Loucy (cell line): ENCODE data around the gene RTN4RL2.

ENCODE experiments used
- CTCF ChIP-seq: fragments of 200-600 bp; sonication (generic); conservative IDR thresholded peaks from 2 replicates; pipeline ENCODE4 v1.5.1; 2014; ENCODE audit warnings: mild to moderate bottlenecking, antibody characterized with exemption, low read length
- EZH2phosphoT487 ChIP-seq: fragments of 200-600 bp; IDR thresholded peaks from 2 replicates; pipeline ENCODE4 v1.6.1; 2018; ENCODE audit warnings: antibody characterized with exemption, mild to moderate bottlenecking, moderate library complexity, borderline replicate concordance

GRCh38 chr11:57429946-57430345, 30.4 kb upstream of the RTN4RL2 start:
- no peak for TF ChIP-seq CTCF
- no peak for TF ChIP-seq EZH2phosphoT487
